ENCODE measurements around the gene PPP1R12C.
"Not testable (repeated sequence)": the region's sequence is repeated elsewhere in the genome, so short reads cannot be mapped to it uniquely, and the experiment has no call there.

PPP1R12C gene

DNA sequence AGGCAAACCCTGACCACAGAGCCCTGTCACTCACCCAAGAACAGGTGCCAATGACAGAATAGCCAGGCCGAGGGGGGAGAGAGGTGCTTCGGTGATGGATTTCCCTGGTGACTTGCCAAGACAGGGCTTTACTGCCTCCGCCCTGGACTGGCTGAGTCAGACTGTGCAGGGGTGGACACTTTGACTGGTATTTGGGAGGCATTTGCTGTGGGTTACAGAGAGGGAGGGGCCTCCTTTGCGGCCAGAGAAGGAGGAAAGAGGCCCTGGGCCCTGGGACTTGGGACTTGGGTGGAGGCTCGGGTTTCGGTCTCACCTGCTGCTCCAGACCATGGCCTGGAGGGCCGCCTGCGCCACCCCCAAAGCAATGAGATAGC lies 46.3 kb downstream of the PPP1R12C start:
- TF ChIP-seq GATA1 (IDR thresholded peaks at IDR 0.05; ENCODE audit: low read depth, low read length) = no peak
- TF ChIP-seq POLR2A (IDR thresholded peaks at IDR 0.05; ENCODE audit: low read length) = no peak
- DNase-seq = peak in 1 of 2 experiments; percentile 27

- no peak for DNase-seq
- no peak for TF ChIP-seq POLR2A (IDR thresholded peaks at IDR 0.05; ENCODE audit: low read length)
- no peak for TF ChIP-seq GATA1 (IDR thresholded peaks at IDR 0.05; ENCODE audit: low read depth, low read length)
These were observed 46.8 kb downstream of the PPP1R12C start for GRCh38 chr19:55070466-55071128.

DNA sequence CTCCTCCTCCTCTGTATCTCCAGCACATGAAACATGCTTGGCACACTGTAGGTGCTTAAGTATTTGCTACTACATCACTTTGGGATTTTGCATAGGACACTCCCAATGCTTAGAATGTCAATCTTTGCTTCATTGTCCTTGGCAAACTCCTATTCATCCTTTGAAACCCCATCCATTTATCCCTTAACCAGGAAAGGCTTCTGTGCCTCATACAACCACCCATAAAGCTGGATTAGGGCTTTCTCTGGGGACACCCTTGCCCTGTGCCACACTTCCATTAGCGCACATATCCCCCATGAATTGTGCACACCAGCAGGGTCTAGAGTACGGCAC lies 47.6 kb downstream of the PPP1R12C start:
- TF ChIP-seq GATA1 (IDR thresholded peaks at IDR 0.05; ENCODE audit: low read depth, low read length) = no peak
- TF ChIP-seq POLR2A (IDR thresholded peaks at IDR 0.05; ENCODE audit: low read length) = no peak
- DNase-seq = no peak

GRCh38 chr19:55068950-55069864 lies 48.2 kb downstream of the PPP1R12C start:
- DNase-seq = no peak

DNA sequence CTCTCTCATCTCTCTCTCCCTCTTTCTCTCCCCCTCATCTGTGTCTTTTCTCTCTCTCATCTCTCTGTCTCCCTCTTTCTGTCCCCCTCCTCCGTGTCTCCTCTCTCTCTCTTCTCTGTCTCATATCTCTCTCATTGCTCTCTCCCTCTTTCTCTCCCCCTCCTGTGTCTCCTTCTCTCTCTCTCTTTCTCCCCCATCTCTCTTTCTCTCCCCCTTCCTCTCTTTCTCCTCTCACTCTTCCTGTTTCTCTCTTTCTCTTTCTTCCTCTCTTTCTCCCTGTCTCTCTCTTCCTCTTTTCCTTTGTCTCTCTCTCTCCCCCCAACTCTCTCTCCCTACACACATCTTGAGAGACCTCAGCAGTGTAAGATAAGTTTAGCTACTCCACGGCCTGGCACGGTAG lies 49.6 kb downstream of the PPP1R12C start:
- TF ChIP-seq GATA1 (IDR thresholded peaks at IDR 0.05; ENCODE audit: low read depth, low read length) (no peak), POLR2A (IDR thresholded peaks at IDR 0.05; ENCODE audit: low read length) (no peak)

More at GRCh38 chr19:55068950-55069864, 48.2 kb downstream of the PPP1R12C start:
- no peak for TF ChIP-seq POLR2A (IDR thresholded peaks at IDR 0.05; ENCODE audit: low read length)
- TF ChIP-seq GATA1 (IDR thresholded peaks at IDR 0.05; ENCODE audit: low read depth, low read length) = no peak

DNA sequence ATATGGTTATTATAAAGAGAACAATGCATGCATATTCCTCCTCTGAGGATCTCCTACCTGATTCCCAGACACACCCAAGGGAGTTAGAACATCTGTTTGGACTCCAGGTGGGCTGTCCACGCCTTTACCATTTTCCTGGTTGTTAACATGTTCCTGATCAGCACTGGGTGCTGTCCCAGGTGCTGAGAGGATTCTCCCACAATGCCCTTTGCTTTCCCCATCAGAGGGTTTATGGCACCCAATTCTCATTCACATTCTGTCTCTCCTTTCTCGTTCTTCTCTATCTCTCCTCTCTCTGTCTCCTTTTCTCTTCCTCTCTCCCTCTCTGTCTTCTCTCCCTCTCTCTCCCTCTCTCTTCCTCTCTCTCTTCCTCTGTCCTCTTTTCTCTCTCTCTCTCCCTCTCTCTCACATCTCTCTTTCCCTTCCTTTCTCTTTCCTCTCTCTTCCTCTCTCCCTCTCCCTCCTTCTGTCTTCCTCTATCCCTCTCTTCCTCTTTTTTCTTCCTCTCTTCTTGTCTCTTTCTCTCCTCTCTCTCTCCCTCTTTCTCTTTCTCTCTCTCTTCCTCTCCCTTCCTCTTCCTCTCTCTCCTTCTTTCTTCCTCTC lies 51.2 kb downstream of the PPP1R12C start:
- no peak for DNase-seq
- no peak for TF ChIP-seq GATA1 (IDR thresholded peaks at IDR 0.05; ENCODE audit: low read depth, low read length)
- TF ChIP-seq POLR2A (IDR thresholded peaks at IDR 0.05; ENCODE audit: low read length) = no peak

More for the DNA sequence above, 49.6 kb downstream of the PPP1R12C start:
- DNase-seq = no peak

DNA sequence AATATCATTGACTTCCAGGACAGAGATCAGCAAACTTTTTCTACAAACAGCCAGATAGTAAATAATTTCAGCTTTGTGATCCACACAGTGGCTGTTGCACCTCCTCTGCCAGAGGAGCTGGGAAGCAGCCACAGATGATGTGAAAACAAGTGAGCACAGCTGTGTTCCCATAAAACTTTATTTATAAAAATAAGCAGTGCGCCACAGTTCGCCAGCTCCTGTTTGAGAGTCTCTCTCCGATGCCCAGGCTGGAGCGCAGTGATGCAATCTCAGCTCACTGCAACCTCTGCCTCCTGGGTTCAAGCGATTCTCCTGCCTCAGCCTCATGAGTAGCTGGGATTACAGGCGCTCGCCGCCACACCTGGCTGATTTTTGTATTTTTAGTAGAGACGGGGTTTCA lies 51.9 kb downstream of the PPP1R12C start:
- DNase-seq = not testable (repeated sequence)

GRCh38 chr19:55063492-55063843 lies 54.0 kb downstream of the PPP1R12C start:
- DNase-seq = no peak
- TF ChIP-seq GATA1 (IDR thresholded peaks at IDR 0.05; ENCODE audit: low read depth, low read length) = no peak
- no peak for TF ChIP-seq POLR2A (IDR thresholded peaks at IDR 0.05; ENCODE audit: low read length)

GRCh38 chr19:55062735-55063491 lies 54.5 kb downstream of the PPP1R12C start, which contains the start of gene RDH13:
Gene RDH13, minus strand, starts transcription at chr19:55063148. Its CDS starts 116 bp downstream, at chr19:55063032.
- peak; percentile 48 for TF ChIP-seq POLR2A (IDR thresholded peaks at IDR 0.05; ENCODE audit: low read length)
- no peak for TF ChIP-seq GATA1 (IDR thresholded peaks at IDR 0.05; ENCODE audit: low read depth, low read length)
- peak; percentile 97 to 99 for DNase-seq

GRCh38 chr19:55060287-55060686 lies 57.1 kb downstream of the PPP1R12C start:
- not testable (repeated sequence) for DNase-seq

GRCh38 chr19:55058781-55059610 lies 58.4 kb downstream of the PPP1R12C start:
- DNase-seq = no peak

DNA sequence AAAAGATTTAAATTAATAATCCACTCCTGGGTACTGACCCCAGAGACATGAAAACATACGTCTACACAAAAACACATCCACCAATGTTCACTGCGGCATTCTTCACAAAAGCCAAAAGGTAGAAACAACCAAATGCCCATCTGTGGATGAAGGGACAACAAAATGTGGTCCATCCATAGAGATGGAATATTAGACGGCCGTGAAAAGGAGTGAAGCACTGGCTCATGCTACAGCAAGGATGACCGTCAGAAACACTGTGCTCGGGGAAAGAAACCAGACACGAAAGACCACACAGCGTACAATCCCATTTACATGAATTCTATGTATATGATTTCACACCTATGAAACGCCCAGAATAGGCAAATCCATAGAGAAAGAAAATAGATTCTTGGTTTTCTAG lies 60.6 kb downstream of the PPP1R12C start:
- DNase-seq = no peak
- TF ChIP-seq POLR2A (IDR thresholded peaks at IDR 0.05; ENCODE audit: low read length) = no peak
- no peak for TF ChIP-seq GATA1 (IDR thresholded peaks at IDR 0.05; ENCODE audit: low read depth, low read length)

More at GRCh38 chr19:55058781-55059610, 58.4 kb downstream of the PPP1R12C start:
- TF ChIP-seq POLR2A (IDR thresholded peaks at IDR 0.05; ENCODE audit: low read length) (no peak), GATA1 (IDR thresholded peaks at IDR 0.05; ENCODE audit: low read depth, low read length) (no peak)

DNA sequence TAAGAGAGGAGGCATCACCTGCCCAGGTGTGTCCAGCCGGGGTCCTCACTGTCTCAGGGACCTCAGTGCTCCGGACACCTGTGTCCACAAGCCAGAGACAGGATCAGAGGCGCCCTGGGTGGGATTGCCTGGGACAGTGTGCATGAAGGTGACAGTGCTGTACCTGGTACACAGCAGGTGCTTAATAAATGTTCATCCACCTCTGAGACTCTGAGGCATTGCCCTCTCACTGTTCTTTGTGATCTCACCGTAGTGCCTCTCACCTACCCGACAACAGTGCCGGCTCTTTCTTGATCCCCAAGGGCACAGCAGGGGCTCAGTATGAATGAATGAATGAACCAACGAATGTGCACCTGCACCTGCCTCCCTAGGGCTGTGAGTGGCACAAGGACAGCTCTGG lies 63.7 kb downstream of the PPP1R12C start:
- no peak for TF ChIP-seq POLR2A (IDR thresholded peaks at IDR 0.05; ENCODE audit: low read length)
- no peak for TF ChIP-seq GATA1 (IDR thresholded peaks at IDR 0.05; ENCODE audit: low read depth, low read length)
- DNase-seq = no peak
